ENCODE measurements around the gene RNF13.

Gene RNF13

DNA sequence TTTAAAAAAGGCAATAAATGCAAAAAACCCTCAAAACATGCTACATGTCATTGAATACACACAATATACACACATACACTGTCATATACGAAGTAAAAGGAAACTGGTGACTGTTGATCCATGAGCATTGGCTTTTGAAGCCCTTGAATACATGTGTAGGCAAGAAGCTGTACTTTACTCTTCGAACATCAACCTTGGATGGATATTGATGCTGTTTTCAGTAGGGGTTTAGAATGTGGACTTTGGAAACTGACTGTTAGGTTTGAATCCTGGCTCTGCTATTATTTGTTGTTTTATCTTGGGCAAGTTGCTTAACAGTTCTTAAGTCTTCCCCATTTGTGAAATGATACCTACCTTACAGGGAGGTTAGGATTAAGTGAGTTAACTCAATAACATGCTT, 30.5 kb downstream of the RNF13 start:
- Histone ChIP-seq H3K4me3 (ENCODE audit: low read depth, low read length) (no peak overlapping the region), H3K36me3 (peaks cover 4% of the 10 kb centered on the region), H3K27ac (no peak overlapping the region), H3K9me3 (ENCODE audit: severe bottlenecking) (no peaks in the 10 kb centered on the region), H3K27me3 (ENCODE audit: insufficient read depth, low read depth, severe bottlenecking) (no peaks in the 10 kb centered on the region)
- TF ChIP-seq, protein P1, sequence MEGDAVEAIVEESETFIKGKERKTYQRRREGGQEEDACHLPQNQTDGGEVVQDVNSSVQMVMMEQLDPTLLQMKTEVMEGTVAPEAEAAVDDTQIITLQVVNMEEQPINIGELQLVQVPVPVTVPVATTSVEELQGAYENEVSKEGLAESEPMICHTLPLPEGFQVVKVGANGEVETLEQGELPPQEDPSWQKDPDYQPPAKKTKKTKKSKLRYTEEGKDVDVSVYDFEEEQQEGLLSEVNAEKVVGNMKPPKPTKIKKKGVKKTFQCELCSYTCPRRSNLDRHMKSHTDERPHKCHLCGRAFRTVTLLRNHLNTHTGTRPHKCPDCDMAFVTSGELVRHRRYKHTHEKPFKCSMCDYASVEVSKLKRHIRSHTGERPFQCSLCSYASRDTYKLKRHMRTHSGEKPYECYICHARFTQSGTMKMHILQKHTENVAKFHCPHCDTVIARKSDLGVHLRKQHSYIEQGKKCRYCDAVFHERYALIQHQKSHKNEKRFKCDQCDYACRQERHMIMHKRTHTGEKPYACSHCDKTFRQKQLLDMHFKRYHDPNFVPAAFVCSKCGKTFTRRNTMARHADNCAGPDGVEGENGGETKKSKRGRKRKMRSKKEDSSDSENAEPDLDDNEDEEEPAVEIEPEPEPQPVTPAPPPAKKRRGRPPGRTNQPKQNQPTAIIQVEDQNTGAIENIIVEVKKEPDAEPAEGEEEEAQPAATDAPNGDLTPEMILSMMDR (IDR thresholded peaks at IDR 0.05; ENCODE audit: low read depth, low read length): no peak
- DNase-seq: no peak

DNA sequence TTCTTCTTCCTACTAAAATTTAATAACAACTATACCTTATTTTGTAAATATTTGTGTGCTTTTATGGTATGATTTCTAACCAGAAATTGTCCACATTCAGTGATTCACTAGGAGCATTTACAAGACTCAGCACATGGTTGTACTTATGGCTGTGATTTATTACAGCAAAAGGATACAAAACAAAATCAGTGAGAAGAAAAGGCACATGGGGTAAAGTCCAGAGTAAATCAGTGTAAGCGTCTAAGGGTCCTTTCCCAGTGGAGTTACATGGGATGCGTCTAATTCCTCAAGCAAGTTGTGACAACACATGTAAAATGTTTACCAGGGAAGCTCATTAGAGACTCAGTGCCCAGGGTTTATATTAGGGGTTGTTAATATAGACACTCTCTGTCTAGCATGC, 31.1 kb downstream of the RNF13 start:
- Histone ChIP-seq H3K27me3 (ENCODE audit: insufficient read depth, low read depth, severe bottlenecking) (no peaks in the 10 kb centered on the region), H3K36me3 (peaks cover 4% of the 10 kb centered on the region), H3K4me3 (ENCODE audit: low read depth, low read length) (no peak overlapping the region), H3K9me3 (ENCODE audit: severe bottlenecking) (no peaks in the 10 kb centered on the region), H3K27ac (no peak overlapping the region)
- TF ChIP-seq, protein P1 (IDR thresholded peaks at IDR 0.05; ENCODE audit: low read depth, low read length): no peak
- no peak for DNase-seq

DNA sequence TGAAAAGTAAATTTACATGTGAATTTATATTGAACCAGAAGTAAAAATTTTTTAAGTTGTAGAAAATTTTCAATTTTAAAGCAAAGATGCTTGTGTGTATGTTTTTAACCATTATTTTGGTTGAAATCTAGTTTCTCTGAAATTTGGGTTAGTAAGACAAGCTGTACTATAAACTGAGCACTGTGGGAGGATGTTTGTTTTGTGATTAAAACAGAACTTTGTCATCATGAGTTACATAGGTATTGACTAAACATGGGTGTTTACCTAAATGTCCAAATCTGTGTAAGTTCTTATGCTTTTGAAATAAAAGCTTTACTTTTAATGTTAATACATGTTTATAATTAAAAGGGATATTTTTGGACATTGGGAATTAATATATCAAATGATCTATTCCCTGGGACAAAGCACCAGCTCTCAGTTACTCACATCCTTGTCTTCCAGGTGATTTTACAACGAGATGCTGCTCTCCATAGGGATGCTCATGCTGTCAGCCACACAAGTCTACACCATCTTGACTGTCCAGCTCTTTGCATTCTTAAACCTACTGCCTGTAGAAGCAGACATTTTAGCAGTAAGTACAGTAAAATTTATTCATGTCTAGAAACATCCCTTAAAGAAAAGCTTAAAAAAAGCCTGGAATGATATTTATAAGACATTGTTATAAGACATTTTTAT, 32.7 kb downstream of the RNF13 start:
- TF ChIP-seq, protein P1 (IDR thresholded peaks at IDR 0.05; ENCODE audit: low read depth, low read length): no peak
- H3K27ac ChIP-seq: no peak overlapping the region
- H3K4me3 ChIP-seq (ENCODE audit: low read depth, low read length): no peak overlapping the region
- H3K27me3 ChIP-seq (ENCODE audit: insufficient read depth, low read depth, severe bottlenecking): no peaks in the 10 kb centered on the region
- H3K9me3 ChIP-seq (ENCODE audit: severe bottlenecking): no peaks in the 10 kb centered on the region
- no peak for DNase-seq
- peaks cover 4% of the 10 kb centered on the region for H3K36me3 ChIP-seq

DNA sequence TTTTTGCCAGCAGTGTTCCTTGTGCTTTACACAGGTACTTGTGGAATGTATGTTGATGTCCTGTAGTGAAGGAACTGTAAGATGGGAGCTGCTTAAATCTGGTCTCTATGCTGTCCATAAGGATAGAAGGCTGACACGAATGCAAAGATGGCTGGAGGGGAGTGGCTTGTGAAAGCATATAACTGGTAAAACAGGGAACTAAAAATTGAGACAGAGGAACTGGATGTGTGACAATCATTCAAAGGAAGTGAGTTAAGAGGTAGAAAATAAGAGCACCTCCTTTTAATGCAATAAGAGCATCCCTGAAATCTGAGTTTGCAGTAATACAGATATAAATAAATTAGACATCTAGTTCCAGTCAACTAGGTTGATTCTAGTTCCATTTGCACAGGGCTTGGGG, 35.2 kb downstream of the RNF13 start:
- Histone ChIP-seq H3K9me3 (ENCODE audit: severe bottlenecking) (no peaks in the 10 kb centered on the region), H3K27me3 (ENCODE audit: insufficient read depth, low read depth, severe bottlenecking) (no peaks in the 10 kb centered on the region), H3K27ac (no peak overlapping the region), H3K36me3 (peaks cover 7% of the 10 kb centered on the region), H3K4me3 (ENCODE audit: low read depth, low read length) (no peak overlapping the region)
- TF ChIP-seq, protein P1 (IDR thresholded peaks at IDR 0.05; ENCODE audit: low read depth, low read length): no peak
- no peak for DNase-seq

DNA sequence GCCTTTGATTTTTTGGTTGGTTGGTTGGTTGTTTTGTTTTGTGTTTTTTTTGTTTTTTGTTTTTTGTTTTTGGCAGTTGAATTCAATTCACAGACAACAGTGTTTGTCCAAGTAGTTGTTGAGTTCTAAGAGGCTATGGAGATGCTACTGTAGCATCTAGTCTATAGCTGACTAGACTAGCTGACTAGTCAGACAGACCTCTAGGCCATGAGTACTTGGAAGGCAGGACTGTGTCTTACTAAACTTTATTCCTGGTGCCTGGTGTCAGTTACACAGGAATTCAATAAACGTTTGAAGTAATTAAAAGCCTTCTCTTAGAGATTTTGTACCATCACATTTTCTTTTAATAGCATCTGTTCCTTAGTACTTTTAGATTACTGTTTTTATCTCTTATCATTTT, 35.7 kb downstream of the RNF13 start:
- TF ChIP-seq, protein P1 (IDR thresholded peaks at IDR 0.05; ENCODE audit: low read depth, low read length): no peak
- DNase-seq: no peak
- no peaks in the 10 kb centered on the region for H3K9me3 ChIP-seq (ENCODE audit: severe bottlenecking)
- H3K36me3 ChIP-seq: peaks cover 7% of the 10 kb centered on the region
- no peak overlapping the region for H3K27ac ChIP-seq
- H3K27me3 ChIP-seq (ENCODE audit: insufficient read depth, low read depth, severe bottlenecking): no peaks in the 10 kb centered on the region
- H3K4me3 ChIP-seq (ENCODE audit: low read depth, low read length): no peak overlapping the region
